RWPE2 (cell line): Measurements from ENCODE around the gene HMCN2.

Experiments
- ATAC-seq: fragments of 200-7000 bp; cut with Tn5 transposase; 3 replicates; pipeline ENCODE4 v1.9.1; 2021; ENCODE audit warnings: low read depth
- DNase-seq: peaks from one replicate; pipeline ENCODE4 v3.0.0-alpha.2; 2020; ENCODE audit warnings: low spot score
- H3K27ac ChIP-seq: fragments of 450-650 bp; 2 replicates; pipeline ENCODE4 v1.5.1; 2017; ENCODE audit warnings: mild to moderate bottlenecking; ENCODE audit not compliant: poor library complexity, severe bottlenecking
- H3K27me3 ChIP-seq: fragments of 250-450 bp; sonication (Bioruptor Pico); 2 replicates; pipeline ENCODE4 v1.5.1; 2021; ENCODE audit warnings: mild to moderate bottlenecking, moderate library complexity; ENCODE audit not compliant: insufficient read depth, poor library complexity, severe bottlenecking
- H3K36me3 ChIP-seq: fragments of 250-450 bp; sonication (Bioruptor Pico); 2 replicates; pipeline ENCODE4 v1.5.1; 2020; ENCODE audit warnings: low read depth, mild to moderate bottlenecking, moderate library complexity
- H3K4me1 ChIP-seq: fragments of 250-450 bp; sonication (Bioruptor Pico); 2 replicates; pipeline ENCODE4 v1.5.1; 2021; ENCODE audit warnings: mild to moderate bottlenecking, moderate library complexity; ENCODE audit not compliant: insufficient read depth, poor library complexity, severe bottlenecking
- H3K4me3 ChIP-seq: fragments of 250-450 bp; sonication (Bioruptor Pico); 2 replicates; pipeline ENCODE4 v1.5.1; 2021; ENCODE audit warnings: mild to moderate bottlenecking, moderate library complexity; ENCODE audit not compliant: severe bottlenecking
- H3K9me3 ChIP-seq: fragments of 250-450 bp; sonication (Bioruptor Pico); 2 replicates; pipeline ENCODE4 v1.5.1; 2021; ENCODE audit warnings: mild to moderate bottlenecking, moderate library complexity; ENCODE audit not compliant: severe bottlenecking
- CTCF ChIP-seq: fragments of 450-650 bp; IDR thresholded peaks from one replicate; pipeline ENCODE4 v1.5.1; 2017; ENCODE audit warnings: mild to moderate bottlenecking, moderate library complexity; ENCODE audit not compliant: poor library complexity, severe bottlenecking

The HMCN2 gene

GRCh38 chr9:130303613-130304055 lies 38.1 kb downstream of the HMCN2 start:
- H3K27me3 ChIP-seq, result no peaks in the 10 kb centered on the region
- H3K36me3 ChIP-seq, result no peaks in the 10 kb centered on the region
- no peak for ATAC-seq
- H3K4me3 ChIP-seq, result no peak overlapping the region
- DNase-seq, result no peak
- no peaks in the 10 kb centered on the region for H3K9me3 ChIP-seq
- H3K4me1 ChIP-seq, result no peaks in the 10 kb centered on the region
- H3K27ac ChIP-seq, result no peak overlapping the region
- TF ChIP-seq CTCF, result no peak

GRCh38 chr9:130304116-130304515 lies 38.6 kb downstream of the HMCN2 start:
- TF ChIP-seq CTCF, result no peak
- H3K9me3 ChIP-seq, result no peaks in the 10 kb centered on the region
- H3K27me3 ChIP-seq, result no peaks in the 10 kb centered on the region
- no peak for ATAC-seq
- H3K4me3 ChIP-seq, result no peak overlapping the region
- H3K4me1 ChIP-seq, result no peaks in the 10 kb centered on the region
- DNase-seq, result no peak
- H3K36me3 ChIP-seq, result no peaks in the 10 kb centered on the region
- H3K27ac ChIP-seq, result no peak overlapping the region

- no peaks in the 10 kb centered on the region for H3K4me1 ChIP-seq
These were observed 39.1 kb downstream of the HMCN2 start for GRCh38 chr9:130304643-130305042.

GRCh38 chr9:130305381-130305780 lies 39.8 kb downstream of the HMCN2 start:
- Histone ChIP-seq H3K9me3 (no peaks in the 10 kb centered on the region), H3K4me3 (no peak overlapping the region), H3K36me3 (no peaks in the 10 kb centered on the region), H3K4me1 (no peaks in the 10 kb centered on the region), H3K27me3 (no peaks in the 10 kb centered on the region), H3K27ac (no peak overlapping the region)
- no peak for DNase-seq
- no peak for ATAC-seq
- TF ChIP-seq CTCF, result no peak

More at GRCh38 chr9:130304643-130305042, 39.1 kb downstream of the HMCN2 start:
- H3K4me3 ChIP-seq, result no peak overlapping the region
- ATAC-seq (no peak), DNase-seq (no peak)
- H3K27me3 ChIP-seq, result no peaks in the 10 kb centered on the region
- no peak for TF ChIP-seq CTCF
- no peaks in the 10 kb centered on the region for H3K9me3 ChIP-seq
- H3K27ac ChIP-seq, result no peak overlapping the region
- no peaks in the 10 kb centered on the region for H3K36me3 ChIP-seq

- no peaks in the 10 kb centered on the region for H3K9me3 ChIP-seq
- no peak overlapping the region for H3K27ac ChIP-seq
- ATAC-seq, result no peak
- no peaks in the 10 kb centered on the region for H3K36me3 ChIP-seq
- H3K4me1 ChIP-seq, result no peaks in the 10 kb centered on the region
- no peaks in the 10 kb centered on the region for H3K27me3 ChIP-seq
- DNase-seq, result no peak
- H3K4me3 ChIP-seq, result no peak overlapping the region
- no peak for TF ChIP-seq CTCF
These were observed 41.5 kb downstream of the HMCN2 start for GRCh38 chr9:130306823-130307666.
